ELR (cell line): ENCODE measurements around the gene PREX1.

Experiments
- DNase-seq: peaks from one replicate; pipeline ENCODE4 v3.0.0-alpha.2; 2015; ENCODE audit warnings: low read depth

The PREX1 gene

DNA sequence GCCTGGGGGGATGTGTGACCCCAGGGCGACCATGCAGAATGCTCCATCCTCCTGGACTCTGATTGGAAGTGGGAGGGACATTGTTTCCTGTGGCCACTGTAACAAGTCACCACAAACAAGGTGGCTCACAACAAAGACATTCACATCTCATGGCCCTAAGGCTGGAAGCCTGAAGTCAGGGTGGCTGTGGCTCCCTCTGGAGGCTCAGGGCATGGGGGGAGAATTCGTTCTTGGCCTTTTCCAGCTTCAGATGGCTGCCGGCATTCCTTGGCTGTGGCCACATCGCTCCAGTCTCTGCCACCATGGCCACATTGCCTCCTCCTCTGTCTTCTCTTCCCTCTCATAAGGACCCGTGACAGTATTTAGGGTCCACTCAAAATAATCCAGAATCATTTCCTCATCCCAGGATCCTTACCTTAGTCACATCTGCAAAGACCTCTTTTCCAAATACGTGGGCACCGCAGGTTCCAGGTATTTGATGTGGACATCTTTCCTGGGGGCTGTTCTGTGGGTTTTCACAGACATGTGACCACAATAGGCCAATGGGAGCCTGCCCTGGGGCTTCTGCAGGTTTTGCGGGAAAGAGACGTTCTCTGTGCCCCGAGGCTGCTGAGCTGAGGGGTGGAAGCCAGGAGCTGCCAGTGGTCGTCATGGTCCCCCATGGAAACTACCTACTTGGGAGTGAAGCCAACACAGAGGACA is 249.3 kb downstream of the PREX1 start:
- peak; percentile 20 for DNase-seq

DNA sequence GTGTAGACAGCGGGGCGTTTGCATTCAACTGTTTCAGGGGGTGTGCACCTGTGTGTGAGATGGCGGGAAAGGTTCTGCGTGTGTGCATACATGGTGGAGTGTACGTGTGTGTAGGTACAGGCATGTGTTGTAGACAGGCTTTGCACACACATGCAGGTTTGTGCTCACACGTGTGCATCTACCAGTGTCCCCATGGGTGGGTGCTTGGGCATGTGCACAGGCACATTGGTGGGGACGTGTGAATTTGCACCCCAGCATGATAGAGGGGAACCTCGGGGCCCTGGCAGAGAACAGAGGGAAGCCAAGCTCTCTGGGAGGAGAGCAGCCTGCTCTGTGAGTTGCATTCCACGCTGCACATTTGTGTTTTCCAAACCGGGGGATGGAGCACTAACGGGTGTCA is 250.2 kb downstream of the PREX1 start:
- no peak for DNase-seq

DNA sequence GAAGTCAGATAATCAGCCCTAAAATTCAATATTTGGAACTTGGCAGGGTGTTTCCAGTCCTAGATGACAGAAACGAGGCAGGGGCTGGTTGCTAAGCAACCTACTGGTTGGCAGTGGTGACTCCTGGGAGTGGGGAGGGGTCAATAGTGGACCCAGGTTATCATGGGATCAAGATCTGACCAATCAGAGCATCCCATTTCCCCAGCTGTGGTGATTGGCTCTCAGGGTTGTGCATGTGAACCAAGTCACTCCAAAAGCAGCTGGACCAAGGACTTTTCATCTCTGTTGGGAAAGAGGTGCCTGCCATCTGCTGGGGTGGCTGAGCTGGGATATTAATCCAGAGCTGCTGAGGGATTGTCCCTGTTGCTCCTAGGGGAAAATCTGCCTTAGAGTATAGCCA is 253.4 kb downstream of the PREX1 start:
- DNase-seq: peak; percentile 26
